ENCODE data around the gene CHDH. TPM values are rescaled to one million over a fixed set of nuclear protein-coding genes. Genes with fewer than 3 reads are reported as not detected.

CHDH gene
- total RNA-seq, 1 donor from 2014 or later = under 0.01 TPM

Other genes starting within 250 kb of the CHDH start
- not detected in 2 replicates for gene IL17RB, start 149 bp upstream of the CHDH start, total RNA-seq
- gene ACTR8, start 35.7 kb upstream of the CHDH start, total RNA-seq = 26.2 and 33.3 TPM in 2 replicates
- 21.6 and 36.9 TPM in 2 replicates for gene SELENOK, start 45.4 kb upstream of the CHDH start, total RNA-seq

Data from lung microvascular endothelial cell (primary cell).